GM12875 (cell line): Measurements from ENCODE around the gene SPHKAP.

Experiments
- H3K4me3 ChIP-seq: one replicate; pipeline ENCODE4 v1.5.1; 2011; ENCODE audit warnings: low read depth, low read length, control low read depth
- TF ChIP-seq, protein P1 (sequence below): IDR thresholded peaks from 2 replicates; pipeline ENCODE4 v1.5.1; 2011; ENCODE audit warnings: low read depth, mild to moderate bottlenecking, control low read depth, inconsistent platforms, low read length, moderate library complexity, borderline replicate concordance; ENCODE audit not compliant: insufficient read depth

The SPHKAP gene

DNA sequence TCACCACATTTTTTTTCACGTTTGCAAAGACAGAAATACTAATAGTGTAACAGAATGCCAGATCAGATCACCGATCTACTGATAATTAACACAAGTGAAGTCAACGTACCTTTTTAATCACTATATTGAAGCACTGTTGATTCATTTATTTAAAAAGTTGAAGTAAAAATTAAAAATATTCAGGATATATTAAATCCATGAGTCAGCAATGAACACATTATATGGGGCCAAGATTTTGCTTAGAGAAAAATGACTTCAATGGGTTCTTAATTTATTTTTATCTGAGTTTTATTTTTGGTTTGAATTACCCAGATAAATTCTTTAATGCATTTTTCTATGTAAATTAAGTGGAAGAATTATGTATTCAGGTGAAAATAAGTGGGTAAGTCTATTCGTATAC, 14.2 kb downstream of the SPHKAP start:
- TF ChIP-seq, protein P1, sequence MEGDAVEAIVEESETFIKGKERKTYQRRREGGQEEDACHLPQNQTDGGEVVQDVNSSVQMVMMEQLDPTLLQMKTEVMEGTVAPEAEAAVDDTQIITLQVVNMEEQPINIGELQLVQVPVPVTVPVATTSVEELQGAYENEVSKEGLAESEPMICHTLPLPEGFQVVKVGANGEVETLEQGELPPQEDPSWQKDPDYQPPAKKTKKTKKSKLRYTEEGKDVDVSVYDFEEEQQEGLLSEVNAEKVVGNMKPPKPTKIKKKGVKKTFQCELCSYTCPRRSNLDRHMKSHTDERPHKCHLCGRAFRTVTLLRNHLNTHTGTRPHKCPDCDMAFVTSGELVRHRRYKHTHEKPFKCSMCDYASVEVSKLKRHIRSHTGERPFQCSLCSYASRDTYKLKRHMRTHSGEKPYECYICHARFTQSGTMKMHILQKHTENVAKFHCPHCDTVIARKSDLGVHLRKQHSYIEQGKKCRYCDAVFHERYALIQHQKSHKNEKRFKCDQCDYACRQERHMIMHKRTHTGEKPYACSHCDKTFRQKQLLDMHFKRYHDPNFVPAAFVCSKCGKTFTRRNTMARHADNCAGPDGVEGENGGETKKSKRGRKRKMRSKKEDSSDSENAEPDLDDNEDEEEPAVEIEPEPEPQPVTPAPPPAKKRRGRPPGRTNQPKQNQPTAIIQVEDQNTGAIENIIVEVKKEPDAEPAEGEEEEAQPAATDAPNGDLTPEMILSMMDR = no peak
- H3K4me3 ChIP-seq = no peak overlapping the region

DNA sequence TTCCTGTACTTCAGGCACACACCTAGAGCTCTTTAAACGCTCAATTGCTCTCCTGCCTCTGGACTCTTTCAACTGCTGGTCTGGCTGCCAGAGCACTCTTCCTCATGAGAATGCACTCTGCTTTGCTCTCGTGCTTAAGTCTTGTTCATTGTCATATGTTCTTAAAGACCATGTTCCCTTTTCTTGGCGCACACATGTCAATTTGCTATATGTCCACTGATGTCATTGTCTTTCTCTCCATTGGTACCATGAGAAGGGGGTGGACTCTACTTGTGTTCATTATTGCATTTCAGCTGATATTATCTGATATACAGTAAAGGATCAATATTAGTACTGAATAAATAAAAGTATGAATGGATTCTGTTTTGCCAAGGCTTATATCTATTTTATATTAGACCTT, 16.8 kb downstream of the SPHKAP start:
- TF ChIP-seq, protein P1 = no peak
- H3K4me3 ChIP-seq = no peak overlapping the region

- H3K4me3 ChIP-seq = no peak overlapping the region
These were observed 23.6 kb downstream of the SPHKAP start for GRCh38 chr2:228157841-228158240.

GRCh38 chr2:228144961-228145360, 36.5 kb downstream of the SPHKAP start:
- no peak overlapping the region for H3K4me3 ChIP-seq
- TF ChIP-seq, protein P1 = no peak

More at GRCh38 chr2:228157841-228158240, 23.6 kb downstream of the SPHKAP start:
- TF ChIP-seq, protein P1 = no peak

- TF ChIP-seq, protein P1 = no peak
- H3K4me3 ChIP-seq = no peak overlapping the region
These were observed 40.5 kb downstream of the SPHKAP start for GRCh38 chr2:228140934-228141528.

DNA sequence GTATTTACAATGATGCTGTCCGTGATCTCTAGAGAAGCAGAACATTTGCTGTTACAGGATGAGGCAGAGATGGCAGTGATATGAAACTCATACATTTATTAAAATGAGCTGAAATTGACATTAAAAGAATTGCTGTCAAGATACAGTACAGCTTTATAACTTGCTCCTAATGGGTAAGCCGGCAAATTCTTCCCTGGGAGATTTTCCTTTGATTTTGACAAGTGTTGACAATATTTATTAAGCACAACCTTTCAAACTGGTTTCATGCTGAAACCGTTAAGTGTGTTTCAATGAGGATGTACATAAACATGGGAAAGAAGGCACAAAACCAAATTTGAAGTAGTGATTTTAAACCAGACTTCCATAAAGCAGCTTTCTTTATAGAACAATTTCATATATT, 45.5 kb downstream of the SPHKAP start:
- TF ChIP-seq, protein P1 = no peak
- H3K4me3 ChIP-seq = no peak overlapping the region

DNA sequence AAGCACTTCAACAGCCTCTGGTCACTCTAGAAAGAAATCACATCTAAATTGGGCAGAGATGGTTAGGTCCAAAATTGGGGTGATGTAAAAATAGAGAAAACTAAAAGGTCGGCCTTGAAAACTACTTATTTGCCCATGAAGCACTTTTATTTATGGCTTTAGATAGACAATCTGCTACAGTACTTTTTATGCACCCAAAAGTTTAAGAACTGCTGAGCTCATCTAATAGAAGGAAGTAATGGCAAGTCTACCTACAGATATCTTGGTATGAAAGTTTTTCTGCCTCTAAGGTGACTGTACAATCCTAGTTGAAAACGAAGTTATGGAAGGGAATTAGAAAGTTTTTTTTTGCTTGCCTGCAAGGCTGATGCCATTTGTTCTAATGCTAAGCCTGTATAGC, 46.2 kb downstream of the SPHKAP start:
- TF ChIP-seq, protein P1 = no peak
- no peak overlapping the region for H3K4me3 ChIP-seq
